ENCODE data around the gene XBP1. TPM values are rescaled to one million over a fixed set of nuclear protein-coding genes. Genes with fewer than 3 reads are reported as not detected.

The XBP1 gene
- total and polyA plus RNA-seq, 2 donors (not counting 1 experiment from before 2014, with no cell fraction given) = 16.8 to 69.8 TPM

DNA sequence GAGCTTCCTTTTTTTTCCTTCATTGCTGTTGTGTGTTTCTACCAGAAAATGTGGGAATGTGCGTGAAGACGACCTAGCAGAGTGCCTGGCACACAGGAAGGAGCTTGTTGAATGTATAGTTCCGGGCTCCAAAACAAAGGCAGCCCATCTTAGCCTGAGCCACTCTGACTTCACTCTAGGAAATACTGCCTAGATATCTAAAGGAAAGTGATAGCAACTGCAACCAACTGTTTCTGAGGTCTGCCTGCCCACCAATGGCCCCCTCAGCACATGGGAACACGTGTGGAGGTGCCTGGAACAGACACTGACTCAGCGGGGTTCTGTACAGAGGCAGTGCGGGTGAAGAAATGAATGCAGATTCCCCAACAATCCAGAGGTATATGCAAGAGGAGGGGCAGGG is 14.7 kb upstream of the XBP1 start:
- Histone ChIP-seq H3K36me3 (replicated peaks in 1 of 2; ENCODE audit: control extremely low read depth in 1 of 2, control insufficient read depth in 1 of 2, extremely low read depth in 1 of 2, insufficient read depth in 2 of 2, low read length in 1 of 2) (no peaks in the 10 kb centered on the region), H3K4me2 (replicated peaks; ENCODE audit: low read depth, low read length, poor library complexity, severe bottlenecking) (no peak overlapping the region), H4K20me1 (ENCODE audit: control insufficient read depth, insufficient read depth, low read length, poor library complexity, severe bottlenecking) (no peaks in the 10 kb centered on the region), H2AFZ (ENCODE audit: insufficient read depth, low read depth, low read length, poor library complexity, severe bottlenecking) (no peak overlapping the region), H3K79me2 (ENCODE audit: control insufficient read depth, insufficient read depth, low read length) (no peaks in the 10 kb centered on the region), H3K27me3 (replicated peaks in 1 of 4; ENCODE audit: control extremely low read depth in 1 of 4, control insufficient read depth in 3 of 4, insufficient read depth in 4 of 4, low read length in 3 of 4) (no peaks in the 10 kb centered on the region), H3K9ac (ENCODE audit: low read length) (no peak overlapping the region), H3K9me3 (ENCODE audit: control extremely low read depth in 1 of 3, control insufficient read depth in 2 of 3, insufficient read depth in 1 of 3, low read length in 2 of 3) (no peaks in the 10 kb centered on the region), H3K27ac (ENCODE audit: low read length in 2 of 2) (no peak overlapping the region), H3K4me3 (ENCODE audit: control extremely low read depth in 1 of 5, extremely low read depth in 1 of 5, insufficient read depth in 1 of 5, low read depth in 2 of 5, low read length in 4 of 5) (no peak overlapping the region), H3K4me1 (ENCODE audit: control insufficient read depth in 2 of 2, insufficient read depth in 2 of 2, low read length in 2 of 2) (peaks cover 35 to 47% of the 10 kb centered on the region in 2 donors)
- H3K4me3 Mint-ChIP-seq = no peak overlapping the region
- no peaks in the 10 kb centered on the region for H3K27me3 Mint-ChIP-seq
- WGBS (ENCODE audit: insufficient coverage) = 0% methylated on average over 1 of the region's 6 CpGs
- no peak for TF ChIP-seq EZH2 (IDR thresholded peaks at IDR 0.05; ENCODE audit: borderline replicate concordance, insufficient read depth, low read depth, low read length, poor library complexity, severe bottlenecking)
- TF ChIP-seq, protein P1, sequence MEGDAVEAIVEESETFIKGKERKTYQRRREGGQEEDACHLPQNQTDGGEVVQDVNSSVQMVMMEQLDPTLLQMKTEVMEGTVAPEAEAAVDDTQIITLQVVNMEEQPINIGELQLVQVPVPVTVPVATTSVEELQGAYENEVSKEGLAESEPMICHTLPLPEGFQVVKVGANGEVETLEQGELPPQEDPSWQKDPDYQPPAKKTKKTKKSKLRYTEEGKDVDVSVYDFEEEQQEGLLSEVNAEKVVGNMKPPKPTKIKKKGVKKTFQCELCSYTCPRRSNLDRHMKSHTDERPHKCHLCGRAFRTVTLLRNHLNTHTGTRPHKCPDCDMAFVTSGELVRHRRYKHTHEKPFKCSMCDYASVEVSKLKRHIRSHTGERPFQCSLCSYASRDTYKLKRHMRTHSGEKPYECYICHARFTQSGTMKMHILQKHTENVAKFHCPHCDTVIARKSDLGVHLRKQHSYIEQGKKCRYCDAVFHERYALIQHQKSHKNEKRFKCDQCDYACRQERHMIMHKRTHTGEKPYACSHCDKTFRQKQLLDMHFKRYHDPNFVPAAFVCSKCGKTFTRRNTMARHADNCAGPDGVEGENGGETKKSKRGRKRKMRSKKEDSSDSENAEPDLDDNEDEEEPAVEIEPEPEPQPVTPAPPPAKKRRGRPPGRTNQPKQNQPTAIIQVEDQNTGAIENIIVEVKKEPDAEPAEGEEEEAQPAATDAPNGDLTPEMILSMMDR (IDR thresholded peaks at IDR 0.05) = no peak
- H3K4me1 Mint-ChIP-seq = peaks cover 50% of the 10 kb centered on the region
- no peaks in the 10 kb centered on the region for H3K9me3 Mint-ChIP-seq (ENCODE audit: insufficient read depth)
- CTCF ChIA-PET = interaction anchor here (0.6 to 7.5 kb wide), 3 partner anchors 14 to 552 kb away, joined by 3 to 39 read pairs (median 4); no protein-coding TSS in a partner anchor
- no peak overlapping the region for H3K27ac Mint-ChIP-seq
- ATAC-seq (ENCODE audit: low read depth) (no peak), DNase-seq (no peak)
- POLR2A ChIA-PET = no interaction called here
- intact Hi-C loops (cut with micrococcal nuclease) = no loop called here

DNA sequence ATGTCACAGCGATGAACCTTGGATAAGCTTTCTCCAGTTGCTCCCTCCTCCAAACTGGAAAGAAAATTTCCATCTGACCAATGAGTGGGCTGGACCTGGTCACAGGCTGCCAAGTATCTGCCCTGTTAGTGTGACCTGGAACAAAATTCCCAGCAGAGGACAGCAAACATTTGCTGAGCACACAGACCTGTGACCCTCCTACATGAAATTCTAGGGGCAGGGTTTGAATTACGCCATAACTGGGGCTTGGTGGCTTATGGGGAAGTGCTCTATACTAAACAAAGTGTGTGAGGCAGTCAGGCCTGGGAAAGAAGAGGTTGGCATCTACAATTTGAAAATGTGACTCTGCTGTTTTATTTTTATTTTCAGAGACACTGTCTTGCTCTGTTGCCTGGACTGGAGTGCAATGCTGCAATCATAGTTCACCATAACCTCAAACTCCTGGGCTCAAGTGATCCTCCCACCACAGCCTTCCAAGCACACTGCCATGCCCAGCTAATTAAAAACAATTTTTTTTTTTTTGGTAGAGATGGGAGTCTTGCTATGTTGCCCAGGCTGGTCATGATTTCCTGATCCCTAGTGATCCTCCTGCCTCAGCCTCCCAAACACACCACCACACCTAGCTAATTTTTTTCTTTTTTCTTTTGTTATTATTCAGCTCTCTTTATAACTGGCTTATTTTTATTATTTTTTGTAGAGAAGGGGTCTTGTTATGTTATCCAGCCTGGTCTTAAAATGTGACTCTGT is 13.6 kb upstream of the XBP1 start:
- no peaks in the 10 kb centered on the region for H3K27me3 Mint-ChIP-seq
- Histone ChIP-seq H3K9me3 (ENCODE audit: control extremely low read depth in 1 of 3, control insufficient read depth in 2 of 3, insufficient read depth in 1 of 3, low read length in 2 of 3) (no peaks in the 10 kb centered on the region), H3K9ac (ENCODE audit: low read length) (no peak overlapping the region), H3K4me1 (ENCODE audit: control insufficient read depth in 2 of 2, insufficient read depth in 2 of 2, low read length in 2 of 2) (peaks cover 30 to 37% of the 10 kb centered on the region in 2 donors), H3K4me3 (ENCODE audit: control extremely low read depth in 1 of 5, extremely low read depth in 1 of 5, insufficient read depth in 1 of 5, low read depth in 2 of 5, low read length in 4 of 5) (no peak overlapping the region), H4K20me1 (ENCODE audit: control insufficient read depth, insufficient read depth, low read length, poor library complexity, severe bottlenecking) (no peaks in the 10 kb centered on the region), H2AFZ (ENCODE audit: insufficient read depth, low read depth, low read length, poor library complexity, severe bottlenecking) (no peak overlapping the region), H3K27ac (ENCODE audit: low read length in 2 of 2) (no peak overlapping the region), H3K27me3 (replicated peaks in 1 of 4; ENCODE audit: control extremely low read depth in 1 of 4, control insufficient read depth in 3 of 4, insufficient read depth in 4 of 4, low read length in 3 of 4) (no peaks in the 10 kb centered on the region), H3K4me2 (replicated peaks; ENCODE audit: low read depth, low read length, poor library complexity, severe bottlenecking) (no peak overlapping the region), H3K36me3 (replicated peaks in 1 of 2; ENCODE audit: control extremely low read depth in 1 of 2, control insufficient read depth in 1 of 2, extremely low read depth in 1 of 2, insufficient read depth in 2 of 2, low read length in 1 of 2) (no peaks in the 10 kb centered on the region), H3K79me2 (ENCODE audit: control insufficient read depth, insufficient read depth, low read length) (no peaks in the 10 kb centered on the region)
- CTCF ChIA-PET = interaction anchor here (1.0 to 7.5 kb wide), 3 partner anchors 12 to 432 kb away, joined by 3 to 39 read pairs (median 4); no protein-coding TSS in a partner anchor
- H3K27ac Mint-ChIP-seq = no peak overlapping the region
- POLR2A ChIA-PET = no interaction called here
- DNase-seq = no peak
- 100% methylated on average over 1 of the region's 2 CpGs for WGBS (ENCODE audit: insufficient coverage)
- no peak for ATAC-seq (ENCODE audit: low read depth)
- no peak for TF ChIP-seq EZH2 (IDR thresholded peaks at IDR 0.05; ENCODE audit: borderline replicate concordance, insufficient read depth, low read depth, low read length, poor library complexity, severe bottlenecking)
- TF ChIP-seq, protein P1 (IDR thresholded peaks at IDR 0.05) = no peak
- H3K4me1 Mint-ChIP-seq = peaks cover 43% of the 10 kb centered on the region
- no peaks in the 10 kb centered on the region for H3K9me3 Mint-ChIP-seq (ENCODE audit: insufficient read depth)
- intact Hi-C loops (cut with micrococcal nuclease) = no loop called here
- no peak overlapping the region for H3K4me3 Mint-ChIP-seq

Measured in B cell (primary cell).